ENCODE results near the gene TGFBI.

The TGFBI gene

DNA sequence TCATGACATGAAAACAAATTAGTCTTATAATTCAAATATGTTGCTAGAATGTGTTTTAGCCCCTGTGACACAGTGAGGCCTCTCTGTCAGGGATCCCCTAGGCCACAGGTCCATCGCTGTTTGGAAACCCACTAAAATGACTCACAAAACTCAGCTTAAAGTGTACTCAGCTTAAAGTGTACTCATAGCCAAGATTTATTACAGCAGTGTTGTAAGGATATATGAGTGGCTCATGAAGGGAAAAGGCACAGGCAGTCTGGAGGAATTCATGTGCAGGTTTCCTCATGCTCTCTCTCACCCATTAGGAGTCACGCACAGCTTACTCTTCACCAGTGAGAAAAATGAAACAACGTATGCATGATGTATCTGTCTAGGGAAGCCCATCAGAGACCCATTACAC lies 24.4 kb upstream of the TGFBI start:
- FAIRE-seq = no peak

DNA sequence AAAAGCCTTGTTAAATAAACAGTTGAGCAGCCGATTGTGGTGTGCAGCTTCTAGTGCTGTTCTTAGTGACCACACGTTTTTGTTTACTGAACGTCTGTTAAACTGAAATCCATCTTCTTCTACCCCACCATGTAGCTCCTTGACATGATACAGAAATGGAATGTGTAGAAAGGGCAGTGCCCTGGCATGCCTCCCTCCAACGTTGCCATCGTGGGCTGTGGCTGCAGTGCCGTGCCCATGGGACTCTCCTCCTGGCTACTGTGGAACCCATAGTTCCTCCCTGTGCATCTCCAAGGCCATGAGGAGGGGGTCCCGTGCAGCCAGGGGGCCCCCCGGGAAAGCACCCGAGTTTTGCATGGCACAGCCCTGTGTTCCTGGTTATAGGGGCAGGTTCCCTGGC lies 23.3 kb upstream of the TGFBI start:
- no peak for FAIRE-seq

DNA sequence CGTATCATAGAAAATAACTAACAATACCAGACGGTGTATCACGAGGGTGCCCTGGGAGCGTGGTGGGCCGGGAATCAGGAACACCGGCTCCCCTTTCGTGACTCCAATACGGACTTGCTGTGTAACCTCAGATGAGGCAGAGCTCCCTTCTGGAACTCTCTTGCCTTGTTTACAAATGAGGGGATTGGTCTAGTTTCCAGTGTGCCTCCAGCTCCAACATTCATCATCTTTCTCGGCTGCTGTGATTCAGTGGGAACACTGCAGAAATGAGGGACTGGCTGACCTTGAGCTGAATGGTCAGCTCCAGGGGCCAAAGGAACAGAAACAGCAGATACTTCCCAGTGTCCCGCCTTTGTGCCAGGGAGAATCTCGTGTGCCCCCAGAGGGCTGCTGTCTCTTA lies 22.6 kb upstream of the TGFBI start:
- FAIRE-seq = no peak

DNA sequence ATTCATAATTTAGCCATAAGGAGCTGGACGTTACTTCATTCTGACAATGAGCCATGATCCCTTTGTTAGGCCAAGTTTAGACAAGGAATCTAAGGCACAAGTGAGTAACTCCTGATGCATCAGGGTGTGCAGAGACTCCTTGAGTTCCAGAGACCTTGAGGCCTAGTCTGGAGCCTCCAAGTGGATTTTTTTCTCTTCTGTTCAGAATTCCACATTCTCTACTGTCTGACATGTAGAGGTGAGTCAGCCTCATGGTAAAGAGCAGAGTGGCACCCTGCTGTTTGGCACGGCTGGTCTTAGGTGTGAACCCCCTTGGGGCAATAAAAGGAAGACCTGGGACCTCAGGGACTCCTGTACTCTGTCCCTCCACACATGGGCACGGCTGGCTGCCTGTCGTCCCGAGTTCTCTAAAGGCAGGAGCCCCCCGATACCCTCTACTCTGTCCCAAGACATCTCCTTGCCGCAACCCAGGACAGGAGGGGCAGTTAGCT lies 22.0 kb upstream of the TGFBI start:
- no peak for FAIRE-seq

DNA sequence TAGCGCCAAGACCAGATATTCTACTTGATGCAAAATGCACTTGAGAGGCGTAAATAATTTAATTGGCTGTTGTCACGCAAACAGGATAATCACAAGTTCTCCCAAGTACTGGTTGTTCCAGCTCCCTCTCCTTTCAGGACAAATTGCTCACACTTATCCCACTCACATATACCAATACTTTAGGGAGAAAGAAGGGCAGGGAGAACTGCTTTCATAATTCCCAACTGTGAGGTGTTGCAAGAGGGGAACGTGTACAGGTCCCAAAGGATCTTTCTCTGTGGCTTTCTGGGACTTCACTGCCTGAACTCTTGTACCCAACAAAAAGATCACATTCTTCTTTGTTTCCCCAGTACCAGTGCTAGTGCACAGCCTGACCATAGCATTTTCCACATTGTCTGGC lies 21.5 kb upstream of the TGFBI start:
- no peak for FAIRE-seq

DNA sequence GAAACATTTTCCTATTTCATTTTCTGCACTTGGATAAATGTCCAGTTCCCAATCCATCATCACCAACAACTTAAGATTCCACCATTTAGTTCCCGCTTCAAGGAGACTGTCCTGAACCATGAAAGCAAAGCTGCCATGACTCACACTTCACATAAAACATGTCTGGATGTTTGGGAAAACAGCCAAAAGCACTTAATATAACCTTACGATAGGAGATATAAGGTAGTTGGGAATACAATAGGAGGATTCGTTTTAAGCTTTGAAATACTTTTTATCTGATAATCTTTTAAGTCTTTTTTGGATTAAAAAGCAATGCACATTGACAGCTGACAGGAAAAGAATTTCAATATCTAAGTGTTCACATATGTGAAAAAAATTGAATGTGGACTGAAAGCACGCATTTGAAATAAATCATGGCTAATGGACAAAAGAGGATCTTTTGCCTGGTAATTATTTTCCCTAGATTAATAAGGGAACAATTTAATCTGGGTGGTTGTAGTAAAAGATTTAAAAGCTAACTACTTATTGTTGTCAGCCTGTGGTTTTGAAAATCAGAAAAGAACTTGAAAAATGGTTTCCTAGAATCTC lies 17.3 kb upstream of the TGFBI start:
- FAIRE-seq = no peak

DNA sequence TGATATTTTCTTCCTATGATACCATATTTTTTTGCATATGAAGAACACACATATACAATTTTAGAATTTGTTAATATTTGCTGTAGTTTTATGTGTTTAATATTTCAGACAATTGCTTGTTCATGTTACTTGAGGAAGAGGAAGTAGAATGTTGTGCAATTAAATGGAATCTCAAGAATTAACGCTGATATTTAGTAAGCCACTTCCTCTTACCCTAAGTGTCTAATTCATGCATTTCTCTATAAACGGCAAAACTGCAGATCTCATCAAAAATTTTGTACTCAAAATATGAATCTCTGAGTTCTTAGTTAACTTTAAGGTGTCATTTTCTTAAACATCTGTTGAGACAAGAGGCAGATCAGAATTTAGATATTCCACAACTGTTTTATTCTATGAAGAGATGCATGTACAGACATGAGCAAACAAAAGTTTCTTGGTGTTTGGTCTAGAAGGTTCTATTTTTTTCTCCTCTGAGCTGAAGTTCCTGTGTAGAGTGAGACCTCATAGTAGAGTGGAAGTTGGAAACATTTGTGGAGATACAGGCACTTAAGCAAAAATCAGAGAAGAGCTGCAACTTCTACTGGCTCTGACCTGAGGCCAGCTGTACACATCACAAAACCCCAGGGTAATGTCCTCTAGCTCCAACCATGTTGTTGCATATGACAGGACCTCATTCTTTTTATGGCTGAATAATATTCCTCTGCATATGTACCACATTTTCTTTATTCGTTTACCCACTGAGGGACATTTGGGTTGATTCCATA lies 16.6 kb upstream of the TGFBI start:
- FAIRE-seq = no peak

DNA sequence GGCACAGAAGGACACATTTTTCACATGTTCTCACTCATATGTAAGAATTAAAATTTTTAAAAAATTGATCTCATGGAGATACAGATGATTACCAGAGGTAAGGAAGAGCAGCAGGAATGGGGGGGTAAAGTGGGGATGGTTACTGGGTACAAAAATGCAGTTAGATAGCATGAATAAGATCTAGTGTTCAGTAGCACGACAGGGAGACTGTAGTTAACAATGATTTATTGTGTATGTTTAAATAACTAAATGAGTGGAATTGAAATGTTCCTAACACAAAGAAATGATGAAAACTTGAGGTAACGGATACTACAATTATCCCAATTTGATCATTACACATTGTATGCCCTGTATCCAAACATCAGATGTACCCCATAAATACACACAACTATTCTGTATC lies 15.2 kb upstream of the TGFBI start:
- no peak for FAIRE-seq

DNA sequence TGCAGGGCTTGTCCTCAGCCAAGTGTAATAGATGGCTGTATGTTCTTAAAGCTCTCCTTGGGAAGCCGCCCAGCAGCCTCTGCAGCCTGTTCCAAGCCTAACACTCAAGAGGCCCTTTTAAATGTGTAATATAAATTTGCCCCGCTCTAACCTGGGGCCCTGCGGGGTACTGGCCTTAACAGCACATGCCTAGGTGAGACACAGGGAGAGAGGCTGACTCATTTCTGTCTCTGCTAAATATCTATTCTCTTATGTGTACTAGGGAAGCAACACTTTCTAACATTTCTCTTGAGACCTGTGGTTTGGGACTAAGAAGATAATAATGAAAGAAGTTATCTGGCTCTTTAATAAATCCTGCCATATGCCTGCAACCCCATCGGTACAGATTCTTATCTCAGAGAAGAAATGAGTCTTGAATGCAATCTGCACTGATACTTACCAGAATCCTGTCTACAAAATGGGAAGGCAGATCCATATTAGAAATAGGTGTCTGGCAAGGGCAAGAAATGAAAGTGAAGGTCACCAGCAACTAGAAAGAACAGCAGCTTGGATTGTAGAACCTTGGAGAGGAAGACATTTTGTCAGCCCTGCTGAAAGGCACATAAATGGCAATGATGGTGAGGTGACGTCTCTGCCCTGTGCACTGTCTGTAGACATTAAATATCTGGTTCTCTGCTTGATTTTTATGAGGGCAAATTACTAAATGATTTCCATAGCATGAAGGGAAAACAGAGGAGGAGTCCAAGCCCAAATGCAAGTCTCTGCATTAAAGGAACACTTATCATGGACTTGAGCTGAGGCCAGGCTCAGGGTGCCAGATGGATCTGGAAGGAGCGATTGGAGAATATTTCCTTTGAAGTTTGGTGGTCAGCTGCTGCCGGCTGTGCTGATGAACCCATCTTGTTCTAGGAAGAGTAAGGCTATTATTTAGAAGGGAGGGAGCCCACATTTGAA lies 14.5 kb upstream of the TGFBI start:
- FAIRE-seq = no peak

DNA sequence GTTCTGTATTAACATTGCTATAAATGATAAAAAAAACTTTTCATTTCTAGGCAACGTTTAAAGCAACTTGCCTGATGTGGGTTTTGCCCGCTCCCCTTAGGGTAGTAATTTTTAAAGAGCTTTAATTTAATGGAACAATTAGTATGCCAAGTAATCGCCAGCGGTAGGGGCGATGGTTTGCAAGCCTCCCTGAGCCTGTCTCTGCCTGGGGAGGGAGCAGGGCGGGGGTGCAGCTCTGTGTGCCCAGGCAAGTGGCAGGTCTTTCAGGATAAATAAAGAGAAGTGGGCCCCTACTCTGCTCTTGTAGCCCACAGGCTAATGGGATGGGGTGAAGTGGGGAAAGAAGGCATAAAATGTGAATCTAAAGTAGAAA lies 13.8 kb upstream of the TGFBI start:
- FAIRE-seq = no peak

DNA sequence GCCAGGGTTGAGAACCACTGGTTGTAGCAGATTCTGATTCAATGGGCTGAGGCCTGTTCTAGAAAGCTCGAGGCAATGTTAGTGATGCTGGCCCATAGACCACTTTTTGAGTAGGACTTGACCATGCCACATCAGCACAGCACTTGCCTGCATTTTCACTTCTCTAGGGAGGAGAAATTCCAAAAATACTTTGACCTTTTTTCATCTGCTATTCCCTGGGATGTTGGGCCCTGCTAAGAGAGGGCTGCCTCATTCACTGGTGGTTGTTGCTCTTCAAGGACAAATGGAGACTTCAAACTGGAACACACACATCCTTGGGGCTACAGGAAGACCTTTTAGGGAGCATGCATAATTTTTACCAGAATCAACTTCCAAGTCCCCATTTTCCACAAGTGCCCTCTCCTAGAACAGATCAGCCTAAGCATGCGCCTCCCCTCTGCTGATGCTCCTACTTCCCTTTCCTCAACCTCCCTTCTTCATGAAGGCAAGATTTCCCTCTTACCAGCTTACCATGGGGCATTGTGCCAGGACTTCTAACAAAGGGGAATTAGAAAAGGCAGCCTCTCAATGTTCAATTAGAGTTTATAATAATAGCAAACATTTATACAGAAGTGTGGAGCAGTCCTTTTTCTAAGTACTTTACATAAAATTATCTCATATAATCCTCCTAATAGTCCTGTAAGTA lies 12.7 kb upstream of the TGFBI start:
- no peak for FAIRE-seq

DNA sequence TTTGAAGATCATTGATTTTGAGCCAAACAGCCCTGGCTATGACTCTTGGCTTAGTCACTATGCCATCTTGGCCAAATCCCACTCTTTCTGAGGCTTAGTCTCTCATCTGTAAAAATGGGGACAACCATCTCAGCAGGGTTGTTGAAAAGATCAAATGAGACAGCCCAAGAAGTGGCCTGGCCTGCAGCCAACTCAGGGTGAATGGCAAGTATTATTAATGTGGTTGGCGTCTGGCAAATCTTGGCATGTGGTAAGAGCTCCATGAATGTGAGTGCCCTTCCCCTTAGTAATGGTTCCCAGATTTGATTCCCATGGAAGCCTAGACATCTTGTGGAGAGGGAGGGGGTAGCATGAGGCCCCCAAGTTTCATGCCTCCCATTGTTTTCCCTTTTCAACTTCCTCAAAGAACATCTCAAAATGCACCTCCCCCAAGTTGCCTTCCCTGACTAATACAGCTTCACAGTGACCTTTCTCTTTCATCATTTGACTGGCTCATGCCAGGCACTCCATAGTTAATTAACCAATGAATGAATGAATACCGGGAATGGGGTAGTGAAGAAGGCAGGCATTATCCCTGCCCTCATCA lies 11.8 kb upstream of the TGFBI start:
- no peak for FAIRE-seq

DNA sequence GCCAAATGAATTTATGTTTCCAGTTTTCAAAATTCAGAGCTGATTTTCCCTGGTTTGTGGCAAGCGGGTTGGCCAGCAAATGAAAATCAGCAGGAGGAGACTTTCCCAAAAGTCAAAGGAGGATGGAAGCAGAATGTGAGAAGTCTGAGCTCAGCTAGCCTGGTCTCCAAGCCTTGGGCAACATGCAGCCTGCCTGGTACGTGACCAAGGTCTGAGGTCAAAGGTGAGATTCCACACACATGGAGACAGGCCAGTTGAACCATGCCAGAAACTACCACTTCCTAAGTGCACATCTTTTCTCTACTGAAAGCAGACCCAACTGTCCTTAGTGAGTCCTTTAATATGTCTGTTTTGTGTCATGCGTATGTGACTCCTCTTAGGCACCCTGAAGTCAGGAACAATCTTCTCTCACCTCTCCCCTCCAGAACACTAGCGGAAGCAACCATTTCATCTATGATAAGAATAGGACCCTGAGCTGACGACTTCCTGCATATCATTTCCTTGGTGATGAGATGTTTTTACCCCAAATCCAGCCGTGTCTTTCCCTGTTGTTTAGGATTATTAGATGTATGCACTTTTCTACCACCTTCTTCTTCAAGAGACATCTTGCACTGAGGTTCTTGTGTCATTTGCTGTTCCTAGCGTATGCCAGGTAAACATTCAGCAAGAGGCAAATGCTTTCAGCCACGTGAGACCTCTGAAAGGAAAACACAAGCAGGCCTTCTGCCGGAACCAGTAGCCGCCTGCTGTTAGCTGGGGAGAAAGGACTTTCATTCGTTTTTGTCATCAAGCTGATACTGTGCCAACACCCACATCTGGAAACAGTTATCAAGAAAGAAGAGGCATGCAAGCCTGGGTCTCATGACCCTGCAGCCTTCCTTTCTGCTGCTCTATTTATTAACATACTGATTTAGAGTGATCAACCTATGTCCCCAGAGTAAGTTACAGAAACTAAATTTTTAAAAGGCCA lies 9.7 kb upstream of the TGFBI start:
- no peak for FAIRE-seq

DNA sequence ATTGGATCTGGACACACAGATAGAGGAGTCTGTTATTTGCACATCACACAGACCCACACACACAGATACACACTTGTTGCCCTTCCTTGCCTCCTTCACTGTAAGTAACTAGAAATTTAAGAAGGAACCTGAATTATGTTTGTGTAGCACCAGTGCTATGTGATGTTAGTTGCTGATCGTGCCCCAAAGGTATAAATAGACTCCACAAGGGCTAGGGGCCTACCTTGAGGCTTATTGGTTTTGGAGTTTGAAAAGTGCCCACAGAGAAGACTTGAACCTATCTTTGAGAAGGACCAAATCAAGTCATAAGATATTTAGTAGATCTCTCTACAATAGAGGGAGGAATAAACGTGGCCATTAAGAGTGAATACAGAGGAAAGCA lies 8.8 kb upstream of the TGFBI start:
- no peak for FAIRE-seq

DNA sequence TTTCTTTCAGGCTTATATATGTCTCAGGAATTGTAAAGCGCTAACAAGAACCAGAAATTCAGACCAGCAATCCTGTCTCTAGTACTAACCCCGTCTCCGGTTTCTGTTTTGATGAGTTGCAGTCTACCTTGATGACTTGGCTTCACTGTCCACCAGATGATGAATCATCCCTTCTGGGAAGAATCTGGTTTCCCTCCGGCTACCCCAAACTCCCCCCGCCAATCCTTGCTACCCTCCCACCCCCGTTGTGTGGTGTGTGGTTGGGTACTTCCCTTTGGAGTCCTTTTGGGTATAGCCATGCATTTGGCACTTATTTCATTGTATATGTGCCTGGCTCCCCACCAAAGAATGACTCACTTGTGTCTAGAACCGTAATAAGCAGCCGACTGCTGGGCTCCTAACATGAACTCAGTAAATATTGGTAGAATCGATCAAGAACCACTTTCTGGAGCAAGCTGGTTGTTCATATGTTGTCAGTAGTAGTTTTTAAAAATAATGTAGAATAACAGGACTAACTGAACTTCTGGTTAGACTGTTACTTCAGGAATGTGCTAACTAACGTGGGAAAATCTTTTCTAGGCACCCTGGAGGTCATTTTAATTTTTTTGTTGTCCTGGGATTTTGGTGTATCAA lies 8.3 kb upstream of the TGFBI start:
- FAIRE-seq = no peak

DNA sequence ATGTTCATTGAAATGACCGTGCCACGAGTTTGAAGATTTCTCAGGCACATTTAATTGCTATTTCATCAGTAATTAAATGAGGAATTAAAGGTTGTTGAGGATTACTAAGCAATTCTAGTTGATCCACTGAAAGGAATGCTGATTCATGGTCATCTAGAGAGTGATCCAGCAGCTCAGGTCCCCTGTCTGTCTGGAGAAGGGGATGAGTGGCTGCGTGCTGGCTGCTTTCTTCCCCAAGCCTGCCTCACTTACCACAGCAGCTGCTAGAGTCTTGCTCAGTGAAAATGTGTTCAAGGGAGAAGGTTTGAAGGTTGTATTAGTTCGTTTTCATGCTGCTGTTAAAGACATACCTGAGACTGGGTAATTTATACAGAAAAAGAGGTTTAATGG lies 7.8 kb upstream of the TGFBI start:
- no peak for FAIRE-seq

DNA sequence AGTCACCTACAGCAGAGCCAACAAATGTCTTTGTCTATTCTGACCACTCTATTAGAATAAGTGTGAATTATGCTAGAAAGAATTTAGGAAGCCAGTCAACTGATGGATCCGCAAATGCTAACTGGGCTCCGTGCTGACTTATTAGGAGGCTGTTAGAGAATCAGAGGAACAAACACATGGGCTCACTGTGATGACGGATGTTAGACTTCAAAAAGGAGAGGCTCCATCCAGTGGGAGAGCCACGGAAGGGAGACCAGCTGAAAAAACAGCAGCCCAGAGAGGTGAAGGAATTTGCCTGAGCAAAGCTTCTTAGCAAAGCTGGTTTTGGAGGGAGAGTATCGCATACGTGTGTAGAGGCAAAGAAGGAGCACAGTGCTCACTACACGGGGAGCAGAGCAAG lies 5.8 kb upstream of the TGFBI start:
- no peak for FAIRE-seq

DNA sequence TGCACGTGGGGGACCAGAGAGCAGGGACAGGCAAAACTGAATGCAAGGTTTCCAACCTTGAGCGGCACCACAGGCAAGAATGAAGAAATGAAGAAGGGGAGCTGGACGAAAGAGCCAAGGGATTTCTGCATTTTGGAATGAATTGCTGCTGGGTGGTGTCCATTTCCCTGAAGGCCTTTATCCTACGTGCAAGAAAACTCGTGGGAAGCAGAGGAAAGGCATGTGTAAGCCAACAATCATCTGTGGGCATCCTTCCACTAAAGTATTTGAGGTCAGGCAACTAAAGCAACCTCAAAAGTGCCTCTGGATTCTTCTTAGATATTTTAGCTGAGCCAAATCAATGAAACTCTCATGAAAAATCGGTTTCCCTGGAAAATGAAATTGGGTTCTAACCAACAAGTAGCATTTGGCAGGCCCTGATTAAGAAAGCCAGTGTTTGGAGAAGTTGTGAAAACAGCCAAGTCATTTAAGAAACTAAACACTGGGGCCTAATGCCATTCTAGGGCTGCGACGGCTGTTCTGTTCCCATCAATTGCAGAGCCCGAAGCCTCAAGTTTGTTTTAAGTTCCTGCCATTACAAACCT lies 4.7 kb upstream of the TGFBI start:
- no peak for FAIRE-seq

DNA sequence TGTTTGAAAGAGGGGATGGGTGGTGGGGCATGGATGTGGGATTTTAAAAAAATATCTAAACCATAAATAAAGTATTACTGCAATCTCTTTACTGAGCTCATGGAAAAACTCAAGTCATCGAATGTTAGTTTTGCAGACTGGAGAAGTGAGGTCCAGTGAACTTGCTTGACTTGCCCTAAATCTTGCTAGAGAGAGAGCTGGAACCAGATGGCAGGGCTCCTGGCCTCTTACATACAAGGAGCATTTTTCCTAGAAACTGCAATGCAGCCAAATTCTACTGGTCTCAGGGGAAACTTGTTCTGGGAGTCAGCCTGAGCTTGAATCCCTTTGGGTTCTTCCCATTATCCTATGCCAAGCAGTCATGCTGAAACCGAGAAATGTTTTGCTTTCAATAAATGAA lies 2.9 kb upstream of the TGFBI start:
- no peak for FAIRE-seq

DNA sequence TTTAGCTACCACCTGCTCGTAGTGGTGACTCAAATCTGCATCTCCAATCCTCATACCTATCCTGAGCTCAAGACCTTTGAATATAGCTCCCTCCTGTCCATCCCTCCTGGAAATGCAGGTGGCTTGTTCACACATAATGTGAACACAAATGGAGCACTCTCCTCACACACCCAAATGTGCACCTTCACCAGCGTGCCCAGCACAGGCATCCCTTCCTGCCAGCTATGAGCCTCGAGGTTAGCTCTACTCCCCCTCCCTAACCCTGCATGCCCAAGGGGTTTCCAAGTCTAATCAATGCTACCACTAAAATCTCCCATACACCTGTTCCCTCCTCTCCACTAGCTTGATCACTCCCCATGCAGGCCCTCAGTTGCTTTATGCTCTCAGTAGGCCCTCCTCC lies 2.2 kb upstream of the TGFBI start:
- FAIRE-seq = no peak

DNA sequence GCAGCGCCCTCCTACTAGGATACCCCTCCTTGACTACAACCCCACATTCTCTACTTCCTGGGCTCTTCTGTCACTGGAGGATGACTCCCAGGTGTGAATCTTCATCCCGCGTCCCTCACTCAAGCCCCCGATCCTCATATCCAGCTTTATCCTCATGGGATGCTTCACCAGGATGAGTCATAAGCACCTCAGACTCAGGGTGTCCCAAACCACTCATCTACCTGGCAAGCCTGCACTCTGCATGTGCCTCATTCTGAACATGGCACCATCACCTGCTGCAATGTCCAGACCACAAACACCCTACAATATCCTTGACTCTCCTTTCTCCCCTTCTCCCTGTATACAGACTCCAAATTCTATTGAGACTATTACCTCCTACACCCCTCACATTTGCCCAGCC lies 1.5 kb upstream of the TGFBI start:
- FAIRE-seq = no peak

Measured in G401.6 (cell line).